Measurements from ENCODE around the gene SNCAIP.

Gene SNCAIP

DNA sequence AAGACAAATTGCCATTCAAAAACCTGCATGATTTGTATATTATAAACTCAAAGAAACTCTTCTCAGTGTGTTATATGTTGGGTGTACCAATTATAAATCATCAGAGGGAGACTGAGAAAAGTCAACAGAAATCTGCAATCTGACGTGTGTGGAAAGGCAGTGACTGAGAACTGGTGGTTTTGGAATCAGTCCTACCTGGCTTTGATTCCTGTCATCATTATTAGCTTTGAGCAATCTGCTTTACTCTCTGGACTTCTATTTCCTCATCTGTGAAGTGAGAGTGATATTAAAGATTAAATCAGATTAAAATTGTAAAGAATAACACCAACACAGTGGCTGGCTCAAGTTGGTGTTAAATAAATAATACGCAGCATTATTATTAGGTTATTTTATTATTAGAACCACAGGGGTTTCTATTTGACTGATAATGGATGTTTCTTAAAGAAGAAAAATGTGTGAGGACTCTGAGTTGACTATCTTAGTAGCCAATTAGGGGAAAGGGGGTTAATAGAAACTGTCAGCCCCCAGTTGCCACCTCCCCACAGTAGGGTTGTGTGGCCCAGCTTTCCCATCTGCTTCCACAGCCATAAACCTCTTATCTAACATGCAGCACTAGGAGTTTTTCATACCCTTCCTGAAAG, 59.6 kb downstream of the SNCAIP start:
- Histone ChIP-seq H3K27me3 (ENCODE audit: insufficient read depth, low read length) (no peaks in the 10 kb centered on the region), H3K4me3 (ENCODE audit: low read depth, low read length, poor library complexity, severe bottlenecking) (no peak overlapping the region), H3K36me3 (ENCODE audit: insufficient read depth, low read length) (no peaks in the 10 kb centered on the region), H3K9me3 (ENCODE audit: low read length) (no peaks in the 10 kb centered on the region), H3K4me1 (ENCODE audit: insufficient read depth, low read length, severe bottlenecking) (no peaks in the 10 kb centered on the region), H3K27ac (ENCODE audit: low read depth, low read length, poor library complexity, severe bottlenecking) (no peak overlapping the region), H3K4me2 (ENCODE audit: low read length) (no peak overlapping the region), H3F3A (ENCODE audit: insufficient read depth, low read length) (no peaks in the 10 kb centered on the region), H3K79me2 (ENCODE audit: insufficient read depth, low read length) (no peaks in the 10 kb centered on the region), H3K9ac (ENCODE audit: low read length) (no peak overlapping the region), H3K9me2 (ENCODE audit: low read depth, low read length) (no peaks in the 10 kb centered on the region), H4K20me1 (ENCODE audit: insufficient read depth, low read length) (no peaks in the 10 kb centered on the region), H2AFZ (ENCODE audit: low read length) (no peak overlapping the region)
- TF ChIP-seq, protein P1, sequence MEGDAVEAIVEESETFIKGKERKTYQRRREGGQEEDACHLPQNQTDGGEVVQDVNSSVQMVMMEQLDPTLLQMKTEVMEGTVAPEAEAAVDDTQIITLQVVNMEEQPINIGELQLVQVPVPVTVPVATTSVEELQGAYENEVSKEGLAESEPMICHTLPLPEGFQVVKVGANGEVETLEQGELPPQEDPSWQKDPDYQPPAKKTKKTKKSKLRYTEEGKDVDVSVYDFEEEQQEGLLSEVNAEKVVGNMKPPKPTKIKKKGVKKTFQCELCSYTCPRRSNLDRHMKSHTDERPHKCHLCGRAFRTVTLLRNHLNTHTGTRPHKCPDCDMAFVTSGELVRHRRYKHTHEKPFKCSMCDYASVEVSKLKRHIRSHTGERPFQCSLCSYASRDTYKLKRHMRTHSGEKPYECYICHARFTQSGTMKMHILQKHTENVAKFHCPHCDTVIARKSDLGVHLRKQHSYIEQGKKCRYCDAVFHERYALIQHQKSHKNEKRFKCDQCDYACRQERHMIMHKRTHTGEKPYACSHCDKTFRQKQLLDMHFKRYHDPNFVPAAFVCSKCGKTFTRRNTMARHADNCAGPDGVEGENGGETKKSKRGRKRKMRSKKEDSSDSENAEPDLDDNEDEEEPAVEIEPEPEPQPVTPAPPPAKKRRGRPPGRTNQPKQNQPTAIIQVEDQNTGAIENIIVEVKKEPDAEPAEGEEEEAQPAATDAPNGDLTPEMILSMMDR (IDR thresholded peaks at IDR 0.05; ENCODE audit: low read length) = no peak
- TF ChIP-seq EZH2 (IDR thresholded peaks at IDR 0.05; ENCODE audit: borderline replicate concordance, low read length) = no peak

DNA sequence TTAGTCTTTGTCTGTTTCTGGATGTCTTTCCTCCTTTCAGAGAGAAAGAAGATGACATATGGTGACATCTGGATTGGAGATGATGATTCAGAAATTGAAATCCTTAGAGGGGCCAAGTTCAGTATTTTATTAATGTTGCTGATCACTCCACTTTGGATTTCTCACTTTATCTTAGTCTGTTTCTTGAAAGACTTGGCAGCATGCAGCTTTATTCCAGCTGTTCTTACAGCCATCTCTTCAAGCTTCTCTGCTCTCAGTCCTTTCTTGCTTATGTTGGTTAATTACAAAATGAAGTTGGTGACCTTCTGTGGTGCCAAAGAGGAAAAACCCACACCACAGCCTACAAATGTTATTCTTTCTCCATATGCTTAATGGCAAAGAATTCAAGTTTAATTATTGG, 62.1 kb downstream of the SNCAIP start:
- Histone ChIP-seq H3K79me2 (ENCODE audit: insufficient read depth, low read length) (no peaks in the 10 kb centered on the region), H3K4me2 (ENCODE audit: low read length) (no peak overlapping the region), H3F3A (ENCODE audit: insufficient read depth, low read length) (no peaks in the 10 kb centered on the region), H4K20me1 (ENCODE audit: insufficient read depth, low read length) (no peaks in the 10 kb centered on the region), H2AFZ (ENCODE audit: low read length) (no peak overlapping the region), H3K36me3 (ENCODE audit: insufficient read depth, low read length) (no peaks in the 10 kb centered on the region), H3K9me2 (ENCODE audit: low read depth, low read length) (no peaks in the 10 kb centered on the region), H3K27me3 (ENCODE audit: insufficient read depth, low read length) (no peaks in the 10 kb centered on the region), H3K4me3 (ENCODE audit: low read depth, low read length, poor library complexity, severe bottlenecking) (no peak overlapping the region), H3K9ac (ENCODE audit: low read length) (no peak overlapping the region), H3K27ac (ENCODE audit: low read depth, low read length, poor library complexity, severe bottlenecking) (no peak overlapping the region), H3K4me1 (ENCODE audit: insufficient read depth, low read length, severe bottlenecking) (no peaks in the 10 kb centered on the region), H3K9me3 (ENCODE audit: low read length) (no peaks in the 10 kb centered on the region)
- TF ChIP-seq, protein P1 (IDR thresholded peaks at IDR 0.05; ENCODE audit: low read length) = no peak
- no peak for TF ChIP-seq EZH2 (IDR thresholded peaks at IDR 0.05; ENCODE audit: borderline replicate concordance, low read length)

DNA sequence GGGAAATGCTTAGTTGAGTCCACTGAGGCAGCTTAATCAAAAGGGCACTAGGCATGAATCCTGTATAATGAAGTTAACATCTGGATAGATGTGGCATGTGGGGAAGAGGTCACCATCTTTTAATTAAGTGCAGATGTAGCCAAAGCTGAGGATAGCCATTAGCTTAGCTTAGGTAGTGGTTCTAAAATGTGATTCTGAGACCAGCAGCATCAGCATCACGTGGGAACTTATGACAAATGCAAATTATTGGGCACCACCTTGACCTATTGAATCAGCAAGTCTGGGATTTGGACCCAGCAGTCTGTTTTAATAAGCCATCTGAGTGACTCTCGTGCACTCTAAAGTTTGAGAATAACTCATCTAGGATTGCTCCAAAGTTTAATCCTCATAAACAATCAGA, 63.8 kb downstream of the SNCAIP start:
- Histone ChIP-seq H3K9me3 (ENCODE audit: low read length) (no peaks in the 10 kb centered on the region), H4K20me1 (ENCODE audit: insufficient read depth, low read length) (no peaks in the 10 kb centered on the region), H3K4me3 (ENCODE audit: low read depth, low read length, poor library complexity, severe bottlenecking) (no peak overlapping the region), H3K9me2 (ENCODE audit: low read depth, low read length) (no peaks in the 10 kb centered on the region), H3K79me2 (ENCODE audit: insufficient read depth, low read length) (no peaks in the 10 kb centered on the region), H3K4me2 (ENCODE audit: low read length) (no peak overlapping the region), H3K36me3 (ENCODE audit: insufficient read depth, low read length) (no peaks in the 10 kb centered on the region), H3K9ac (ENCODE audit: low read length) (no peak overlapping the region), H2AFZ (ENCODE audit: low read length) (no peak overlapping the region), H3K27me3 (ENCODE audit: insufficient read depth, low read length) (no peaks in the 10 kb centered on the region), H3K27ac (ENCODE audit: low read depth, low read length, poor library complexity, severe bottlenecking) (no peak overlapping the region), H3K4me1 (ENCODE audit: insufficient read depth, low read length, severe bottlenecking) (no peaks in the 10 kb centered on the region), H3F3A (ENCODE audit: insufficient read depth, low read length) (no peaks in the 10 kb centered on the region)
- no peak for TF ChIP-seq EZH2 (IDR thresholded peaks at IDR 0.05; ENCODE audit: borderline replicate concordance, low read length)
- TF ChIP-seq, protein P1 (IDR thresholded peaks at IDR 0.05; ENCODE audit: low read length) = no peak

All from OCI-LY1 (cell line).